GM19467 (cell line): Measurements from ENCODE around the gene GAS2.

Experiments used
- ATAC-seq: cut with Tn5 transposase; IDR thresholded peaks from one replicate; pipeline ENCODE4 v1.9.1; 2021; ENCODE audit warnings: mild to moderate bottlenecking, moderate library complexity; ENCODE audit not compliant: unreplicated experiment

GAS2 gene

GRCh38 chr11:22859756-22860155 is 193.3 kb downstream of the GAS2 start:
- ATAC-seq: no peak

DNA sequence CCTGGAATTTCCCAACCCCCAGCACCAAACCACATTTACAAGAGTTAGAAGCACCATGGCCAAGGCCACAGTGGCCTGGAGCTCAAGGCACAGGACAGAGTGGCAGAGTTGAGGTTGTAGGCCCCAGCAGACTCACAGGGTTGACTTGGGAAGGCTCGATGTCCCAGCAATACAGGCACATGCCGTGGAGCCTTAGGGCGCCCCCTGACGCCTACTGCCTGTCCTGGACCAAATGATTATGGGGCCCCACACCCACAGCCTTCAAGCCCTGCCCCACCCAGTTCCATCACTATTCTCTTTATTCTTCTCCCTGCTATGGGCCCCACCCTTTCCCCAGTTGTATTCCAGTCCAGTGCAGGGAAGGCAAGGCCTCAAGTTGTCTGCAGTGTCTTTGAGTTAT is 193.8 kb downstream of the GAS2 start, which contains the start of gene CCDC179:
Gene CCDC179, minus strand, starts transcription at position 234 of the 400 bp plus-strand sequence. Its CDS starts 53 bp downstream, at position 181.
- no peak for ATAC-seq
